HepG2 (cell line): ENCODE measurements around the gene WBP2NL. TPM values are rescaled to one million over a fixed set of nuclear protein-coding genes. Genes with fewer than 3 reads are reported as not detected.
A peak's percentile ranks its signal among the peaks of the same experiment; 100 is the strongest.

Source experiments
- CC2D1A ChIP-seq: sonication (generic); formaldehyde crosslinking; IDR thresholded peaks from 2 replicates; pipeline ENCODE4 v1.8.1; 2023; ENCODE audit warnings: mild to moderate bottlenecking, missing genetic modification reagents
- NR2C2 ChIP-seq: sonication (generic); formaldehyde crosslinking; IDR thresholded peaks from 2 replicates; pipeline ENCODE4 v1.4.0; 2020; ENCODE audit warnings: missing genetic modification reagents, mild to moderate bottlenecking, moderate library complexity, borderline replicate concordance
- PAXIP1 ChIP-seq: sonication (generic); formaldehyde crosslinking; conservative IDR thresholded peaks from 2 replicates; pipeline ENCODE4 v1.4.0; 2020; ENCODE audit warnings: mild to moderate bottlenecking, missing genetic modification reagents, moderate library complexity
- TRIM22 ChIP-seq: fragments of 450-650 bp; IDR thresholded peaks from 2 replicates; pipeline ENCODE4 v1.6.1; 2017
- ZBTB40 ChIP-seq, 2 experiments: fragments of 450-650 bp in 1 of 2; sonication (generic) in 1 of 2; formaldehyde crosslinking in 1 of 2; IDR thresholded peaks; 2 replicates each; pipeline versions ENCODE4 v1.6.1 to v1.8.0; 2016 to 2022; ENCODE audit warnings: antibody characterized with exemption in 1 of 2, mild to moderate bottlenecking in 1 of 2, missing genetic modification reagents in 1 of 2
- ZFP41 ChIP-seq: sonication (generic); formaldehyde crosslinking; IDR thresholded peaks from 2 replicates; pipeline ENCODE4 v1.4.0; 2020; ENCODE audit warnings: mild to moderate bottlenecking, missing genetic modification reagents, borderline replicate concordance
- ZGPAT ChIP-seq: IDR thresholded peaks from 2 replicates; pipeline ENCODE4 v1.6.1; 2016; ENCODE audit warnings: mild to moderate bottlenecking
- ZNF275 ChIP-seq: sonication (generic); formaldehyde crosslinking; IDR thresholded peaks from 2 replicates; pipeline ENCODE4 v1.8.0; 2022; ENCODE audit warnings: missing genetic modification reagents, mild to moderate bottlenecking, inconsistent platforms, borderline replicate concordance
- ZNF563 ChIP-seq: sonication (generic); formaldehyde crosslinking; IDR thresholded peaks from 2 replicates; pipeline ENCODE4 v1.8.0; 2022; ENCODE audit warnings: mild to moderate bottlenecking, moderate library complexity, missing genetic modification reagents
- polyA plus RNA-seq, 8 experiments: library from polyadenylated mRNA; depleted of rRNA in 3 of 8; stranded (reverse) in 7 of 8; unstranded in 1 of 8; fragments of >200 nt; fragmentation: Illumina TruSeq in 4 of 8; extraction: Trizol in 4 of 8; gene quantifications; 2 replicates each; pipeline versions ENCODE4 v1.2.1 to v1.2.3, GENCODE V29; 2011 to 2016; ENCODE audit warnings: low read depth in 4 of 8, missing spikeins in 1 of 8, mixed read lengths in 1 of 8; ENCODE audit not compliant: insufficient read depth in 1 of 8
- total RNA-seq, 5 experiments: library from RNA; depleted of rRNA; stranded (reverse); fragments of >200 nt; fragmentation: Illumina TruSeq; extraction: Trizol; gene quantifications; 2 replicates each; pipeline ENCODE4 v1.2.3, GENCODE V29; 2016; ENCODE audit warnings: low read depth in 1 of 5

Gene WBP2NL
- total and polyA plus RNA-seq, 2 of the 13 experiments (the other 11 are each of a cell fraction or from before 2014, with no cell fraction given) = not detected

- peak; percentile 58; the same call in 1 of the 2 replicates for TF ChIP-seq PAXIP1 (CRISPR knock-in tag)
- peak; percentile 75; the same call in 1 of the 2 replicates for TF ChIP-seq ZNF563 (CRISPR knock-in tag)
- TF ChIP-seq NR2C2 (CRISPR knock-in tag) = peak; percentile 66; the same call in 1 of the 2 replicates
- no peak for TF ChIP-seq CC2D1A (CRISPR knock-in tag)
- peak; percentile 71; the same call in 1 of the 2 replicates for TF ChIP-seq ZNF275 (CRISPR knock-in tag)
- TF ChIP-seq TRIM22 = no peak
- peak; percentile 56; the same call in 1 of the 2 replicates for TF ChIP-seq ZGPAT (CRISPR knock-in tag)
- TF ChIP-seq ZFP41 (CRISPR knock-in tag) = 0 out of 2 replicates have a peak, but pooled peaks have one; percentile 21
- TF ChIP-seq ZBTB40 (IDR thresholded peaks at IDR 0.05) = no peak
- peak; percentile 68; the same call in 1 of the 2 replicates for TF ChIP-seq ZBTB40 (CRISPR knock-in tag; IDR thresholded peaks at IDR 0.05)
Observed at GRCh38 chr22:42070517-42071422, 72.2 kb downstream of the WBP2NL start, which contains the start of gene NAGA (continued).
